Anterior cingulate cortex (tissue), 58 donors: ENCODE measurements around the gene PPP1CA.

Experiments
- DNase-seq, 58 donors: peaks; one replicate each; lab custom pipeline; 2025; lab: John Stamatoyannopoulos, UW

Gene PPP1CA

DNA sequence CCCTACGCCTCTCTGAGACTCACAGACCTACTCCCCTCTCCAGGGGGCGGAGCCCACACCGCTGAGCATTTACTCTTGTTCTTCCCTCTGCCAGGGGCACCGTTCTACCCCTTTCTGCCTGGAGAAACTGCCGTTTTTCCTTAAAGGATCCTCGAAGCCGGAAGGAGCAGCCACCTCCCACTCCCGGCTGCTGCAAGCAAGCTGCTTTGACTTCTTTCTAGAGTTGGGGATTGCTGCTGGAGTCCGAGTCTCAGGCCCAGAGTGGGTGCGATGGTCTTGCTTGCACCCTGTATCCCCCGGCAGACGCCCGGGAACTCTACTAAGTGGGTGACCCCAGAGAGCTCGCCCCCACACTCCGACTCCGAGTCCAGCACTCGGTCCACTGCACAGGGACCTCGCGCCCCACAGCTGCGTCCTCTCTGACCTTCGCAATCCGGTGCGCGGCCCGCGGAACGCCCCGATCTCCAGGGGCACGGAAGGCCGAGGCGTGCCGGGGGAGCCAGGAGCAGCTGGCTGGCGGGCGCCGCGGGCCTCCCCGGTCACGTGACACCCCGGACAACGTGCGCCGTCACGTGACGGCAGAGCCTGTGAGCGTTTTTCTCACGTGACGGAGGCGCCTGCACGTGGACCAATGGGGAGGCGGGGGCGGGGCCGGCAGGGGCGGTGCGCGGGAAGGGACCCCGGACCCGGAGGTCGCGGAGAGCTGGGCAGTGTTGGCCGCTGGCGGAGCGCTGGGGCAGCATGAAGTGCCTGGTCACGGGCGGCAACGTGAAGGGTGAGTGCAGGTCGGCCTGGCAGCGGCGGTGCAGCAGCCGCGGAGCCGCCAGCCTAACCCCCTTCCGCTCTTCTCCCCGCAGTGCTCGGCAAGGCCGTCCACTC, 10.1 kb downstream of the PPP1CA start, which contains the start of gene RAD9A:
RAD9A (plus strand) TSS at position 683 of the 879 bp plus-strand sequence; CDS start at position 742, 59 bp downstream.
- DNase-seq: peak; percentile 39 to 97 (median 90)

DNA sequence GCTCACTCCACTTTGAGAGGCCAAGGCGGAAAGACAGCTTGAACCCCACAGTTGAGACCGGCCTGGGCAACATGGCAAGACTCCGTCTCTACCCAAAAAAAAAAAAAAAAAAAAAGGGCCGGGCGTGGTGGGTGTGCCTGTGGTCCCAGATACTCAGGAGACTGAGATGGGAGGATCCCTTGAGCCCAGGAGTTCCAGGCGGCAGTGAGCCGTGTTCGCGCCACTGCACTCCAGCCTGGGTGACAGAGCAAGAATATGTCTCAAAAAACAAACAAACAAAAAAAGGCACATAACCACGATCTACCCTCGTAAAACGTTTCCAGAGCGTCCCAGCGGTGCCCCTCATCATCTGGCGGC, 10.7 kb downstream of the PPP1CA start:
- DNase-seq: no peak

DNA sequence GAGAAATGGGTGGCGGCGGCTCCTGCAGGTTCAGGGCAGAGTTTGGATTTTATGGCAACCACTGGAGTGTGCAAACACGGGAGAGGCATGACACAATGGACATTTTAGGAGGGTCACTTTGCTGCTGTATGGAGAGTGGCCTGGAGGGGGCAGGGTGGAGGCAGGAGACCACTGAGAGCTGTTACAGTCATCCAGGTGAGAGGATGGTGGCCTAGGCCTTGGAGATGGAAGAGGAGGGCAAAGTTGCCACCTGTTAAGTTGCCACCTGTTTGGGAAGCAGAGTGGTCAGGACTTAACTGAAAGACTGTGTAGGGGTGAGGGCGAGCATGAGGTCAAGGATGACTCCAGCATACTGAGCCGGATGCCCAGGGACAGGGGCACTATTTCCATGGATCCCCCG, 12.2 kb downstream of the PPP1CA start:
- peak in 1 of 58 donors; percentile 22 for DNase-seq

DNA sequence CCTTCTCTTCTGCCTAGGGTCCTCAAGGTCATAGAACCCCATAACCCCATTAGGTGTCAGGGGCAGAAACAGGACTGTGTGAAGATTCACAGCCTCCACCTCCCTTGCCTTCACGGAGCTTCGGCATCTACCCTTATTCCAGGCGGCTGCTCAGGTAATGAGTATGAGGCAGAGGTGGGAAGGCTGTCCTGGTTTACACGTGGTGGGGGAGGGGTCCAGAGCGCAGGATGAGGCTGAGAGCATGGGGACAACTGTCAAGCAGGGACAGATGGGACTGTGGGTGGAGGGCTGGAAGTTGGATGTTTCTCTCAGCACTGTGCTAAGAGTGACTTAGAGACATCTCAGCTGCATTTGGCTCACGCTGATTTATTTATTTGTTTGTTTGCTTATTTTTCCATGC, 14.1 kb downstream of the PPP1CA start:
- no peak for DNase-seq

DNA sequence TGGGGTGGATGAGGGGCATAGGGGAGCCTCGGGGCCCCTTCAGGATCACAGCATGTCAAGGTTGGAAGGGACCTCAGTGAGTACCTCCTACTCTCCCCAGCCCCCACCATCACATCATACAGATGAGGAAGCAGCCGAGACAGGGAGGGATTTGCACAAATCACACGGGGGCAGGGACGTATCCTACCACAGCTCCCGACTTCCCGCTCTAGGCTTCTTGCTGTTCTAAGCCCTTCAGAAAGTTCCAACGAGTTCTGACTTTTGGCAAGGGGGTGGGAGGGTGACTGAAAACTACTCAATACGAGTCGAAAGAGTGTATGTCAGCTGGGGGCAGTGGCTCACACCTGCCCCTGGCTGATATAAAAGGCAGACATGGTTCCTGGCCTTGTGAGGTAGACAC, 14.6 kb downstream of the PPP1CA start:
- no peak for DNase-seq

DNA sequence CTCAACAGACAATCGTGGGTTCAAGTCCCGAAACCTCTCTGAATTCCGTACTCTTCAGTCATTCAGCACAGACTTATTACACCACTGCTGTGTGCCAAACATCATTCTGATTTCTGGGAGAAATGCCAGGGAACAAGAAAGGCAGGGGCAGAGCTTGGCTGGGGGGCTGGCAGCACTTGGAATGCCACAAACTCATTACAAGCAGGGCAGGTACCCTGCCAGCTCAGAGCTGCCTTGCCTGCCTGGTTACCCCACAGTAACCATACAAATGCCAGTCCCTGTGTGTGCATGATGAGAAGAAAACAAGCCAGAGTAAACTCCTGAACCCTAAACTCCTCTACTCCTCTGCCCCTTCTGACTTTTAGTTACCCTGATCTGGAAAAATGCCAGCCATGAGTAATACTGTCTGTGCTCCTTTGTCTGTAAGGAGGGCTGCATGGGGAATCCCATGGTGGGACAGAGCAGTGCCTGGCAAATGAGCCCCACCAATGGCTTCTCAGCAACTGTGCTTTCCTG, 16.7 kb downstream of the PPP1CA start:
- peak in 42 of 58 donors; percentile 22 to 85 (median 52) for DNase-seq

DNA sequence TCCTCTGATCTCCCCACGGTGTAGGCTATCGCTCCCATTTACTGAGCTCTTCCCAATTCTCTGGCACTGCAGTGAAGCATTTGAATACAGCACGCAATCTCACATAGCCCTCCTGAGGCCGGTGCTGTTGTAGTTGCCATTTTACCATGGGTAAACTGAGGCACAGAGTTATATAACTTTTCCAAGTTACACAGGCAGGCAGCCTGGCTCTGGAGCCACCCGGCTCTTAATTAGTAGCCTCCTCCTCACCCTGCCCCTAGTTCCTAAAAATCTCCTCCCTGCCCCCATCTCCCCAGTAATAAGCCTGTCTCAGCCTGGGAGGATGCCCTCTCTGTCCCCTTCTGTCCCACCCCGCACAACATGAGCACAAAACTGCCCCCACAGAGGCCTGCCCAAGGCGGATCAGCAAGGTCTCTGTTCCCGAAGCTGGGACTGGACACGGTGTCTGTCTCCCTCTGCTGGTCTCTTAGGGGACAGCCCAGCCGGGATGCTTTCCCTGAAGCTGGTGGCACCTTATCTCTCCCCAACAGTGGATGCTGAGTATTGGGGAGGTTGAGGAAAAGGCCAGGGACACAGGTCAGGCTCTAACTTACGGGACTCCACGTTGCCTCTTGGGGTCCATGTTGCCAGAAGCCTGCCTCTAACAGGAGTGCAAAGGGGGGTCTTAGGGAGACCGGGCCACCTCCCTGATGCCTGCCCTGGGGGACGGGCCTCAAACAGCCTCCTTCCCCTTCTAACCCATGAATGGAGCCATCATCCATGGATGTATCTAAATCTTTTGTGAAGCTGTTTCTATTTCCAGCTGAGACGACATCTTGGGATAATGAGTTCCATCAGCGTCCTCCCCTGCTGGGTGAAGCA, 19.2 kb downstream of the PPP1CA start:
- peak in 55 of 58 donors; percentile 4 to 82 (median 63) for DNase-seq

DNA sequence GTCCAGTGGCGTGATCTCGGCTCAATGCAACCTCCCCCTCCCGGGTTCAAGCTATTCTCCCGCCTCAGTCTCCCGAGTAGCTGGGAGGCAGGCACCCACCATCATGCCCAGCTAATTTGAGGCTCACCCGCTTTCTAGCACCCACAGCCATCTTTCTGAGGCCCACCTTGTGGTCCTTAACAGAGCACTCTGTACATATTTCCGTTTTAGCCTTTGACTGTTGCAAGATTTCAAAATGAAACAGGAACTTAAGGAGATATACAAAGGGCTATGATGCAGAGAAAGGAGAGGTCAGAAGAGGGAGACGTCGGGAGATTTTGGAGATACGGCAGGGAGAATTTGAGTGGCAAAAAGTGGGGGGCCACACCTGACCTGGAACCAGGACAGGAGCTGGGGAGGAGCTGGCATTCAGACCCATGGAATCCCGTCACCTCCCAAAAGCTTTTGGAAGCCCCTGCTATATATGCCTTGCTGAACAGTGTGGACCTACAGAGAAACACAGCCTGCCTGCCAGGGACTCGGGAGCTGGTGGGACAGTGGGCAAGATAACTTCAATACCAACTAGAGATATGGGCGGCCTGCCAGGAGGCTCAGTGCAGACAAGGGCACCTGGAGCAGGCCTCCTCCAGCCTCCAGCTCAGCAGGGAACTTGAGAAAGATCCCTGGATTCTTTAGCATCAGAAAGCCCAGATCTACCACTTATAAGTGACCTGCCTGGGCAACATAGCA, 20.2 kb downstream of the PPP1CA start:
- no peak for DNase-seq

DNA sequence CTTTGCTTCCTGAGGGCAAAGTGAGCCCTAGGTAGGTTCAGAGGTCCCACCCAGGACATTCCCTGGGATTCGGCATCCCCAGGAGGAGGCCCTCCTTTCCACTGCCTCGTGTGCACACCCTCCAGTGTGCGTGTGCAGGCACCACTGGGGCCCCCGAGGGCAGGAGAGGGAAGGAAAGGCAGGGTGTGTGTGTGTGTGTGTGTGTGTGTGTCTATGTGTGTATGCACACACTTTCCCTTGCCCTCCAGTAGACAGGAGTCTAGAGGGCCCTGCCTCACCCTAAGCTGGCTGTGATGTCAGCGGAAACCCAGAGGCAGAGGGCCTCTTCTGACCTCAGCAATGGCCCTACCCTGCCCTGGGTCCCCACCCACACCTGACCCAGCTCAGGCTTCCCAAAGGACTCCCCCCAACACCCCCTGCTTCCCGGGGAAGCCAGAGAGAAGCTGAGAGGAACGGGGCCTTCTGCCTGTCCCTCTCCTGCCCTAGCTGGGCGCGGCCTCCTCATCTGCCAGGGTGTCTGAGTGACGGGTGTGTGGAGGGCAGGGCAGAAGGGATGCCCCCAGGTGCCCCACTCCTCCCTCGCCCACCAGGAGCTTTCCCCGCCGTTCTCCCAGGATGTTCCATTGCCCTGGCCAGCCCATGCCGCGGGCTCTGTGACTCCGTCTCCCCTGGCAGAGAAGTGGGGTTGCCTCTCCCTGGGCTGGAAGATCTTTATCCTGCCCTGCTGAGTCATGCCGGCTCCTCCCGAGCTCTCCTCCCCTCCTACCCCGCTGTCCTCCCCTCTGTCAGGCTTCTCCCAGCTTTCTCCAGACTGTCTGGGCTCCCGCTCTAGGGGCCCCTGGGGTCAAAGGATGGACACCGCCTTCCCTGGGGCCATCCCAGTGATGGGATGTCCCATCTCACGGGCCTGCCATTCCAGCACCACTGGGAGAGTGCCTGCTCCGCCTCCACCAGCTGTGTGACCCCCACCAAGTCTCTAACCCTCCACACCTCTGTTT, 22.3 kb downstream of the PPP1CA start:
- DNase-seq: no peak

DNA sequence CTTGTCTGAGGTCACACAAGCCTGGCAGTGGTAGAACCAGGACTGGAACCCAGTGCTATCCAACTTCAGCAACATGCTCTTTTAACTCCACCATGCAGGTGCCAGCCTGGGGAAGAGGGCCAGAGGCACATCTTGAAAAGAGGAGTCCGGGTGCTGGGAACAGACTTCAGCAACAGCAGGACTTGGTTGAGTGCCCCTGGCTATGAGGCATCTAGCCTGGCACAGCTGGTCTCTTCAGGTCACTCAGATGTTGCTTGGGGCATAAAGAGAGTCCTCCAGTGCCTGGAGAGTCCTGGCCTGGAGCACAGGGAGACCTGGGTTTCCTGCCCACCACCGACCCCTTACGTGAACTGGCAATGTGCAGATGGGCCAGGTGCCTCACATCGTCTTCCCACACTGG, 23.1 kb downstream of the PPP1CA start:
- no peak for DNase-seq

DNA sequence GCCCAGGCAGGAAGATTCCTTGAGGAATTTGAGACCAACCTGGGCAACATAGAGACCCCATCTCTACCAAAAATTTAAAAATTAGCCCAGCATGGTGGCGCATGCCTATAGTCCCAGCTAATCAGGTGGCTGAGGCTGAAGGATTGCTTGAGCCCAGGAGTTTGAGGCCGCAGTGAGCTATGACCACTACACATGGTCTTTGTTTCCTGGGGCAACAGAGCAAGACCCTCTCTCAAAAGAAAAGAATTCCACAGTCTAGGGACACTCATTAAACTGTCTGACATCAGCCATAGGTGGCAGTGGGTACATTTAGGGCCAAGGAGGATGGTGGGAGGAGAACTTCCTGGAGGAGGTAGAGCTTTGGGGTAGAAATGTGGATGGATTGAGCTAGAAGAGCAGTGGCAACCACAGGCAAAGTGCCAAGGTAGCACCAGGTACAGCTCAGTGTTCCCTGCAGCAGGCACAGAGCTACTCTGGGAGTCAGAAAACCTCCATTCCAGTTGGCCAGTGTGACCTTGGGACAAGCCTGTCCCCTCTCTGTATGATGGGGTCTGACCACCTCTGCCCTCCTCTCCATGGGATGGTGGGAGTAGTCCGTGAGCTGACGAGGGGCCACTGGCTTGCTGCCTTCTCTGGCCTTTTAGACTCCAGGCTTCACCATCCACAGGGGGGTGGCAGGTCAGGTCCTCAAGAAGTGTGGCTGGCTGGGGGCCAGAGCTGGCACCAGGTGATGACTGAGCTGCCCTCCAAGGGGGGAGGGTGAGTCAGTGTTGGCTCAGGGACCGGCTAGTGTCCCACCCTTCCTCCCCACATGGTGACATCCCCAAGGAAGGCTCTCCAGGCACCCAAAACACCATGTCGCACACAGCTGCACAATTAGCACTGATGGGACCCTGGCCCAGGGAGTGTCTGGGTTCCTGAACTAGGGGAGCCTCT, 24.5 kb downstream of the PPP1CA start:
- no peak for DNase-seq

DNA sequence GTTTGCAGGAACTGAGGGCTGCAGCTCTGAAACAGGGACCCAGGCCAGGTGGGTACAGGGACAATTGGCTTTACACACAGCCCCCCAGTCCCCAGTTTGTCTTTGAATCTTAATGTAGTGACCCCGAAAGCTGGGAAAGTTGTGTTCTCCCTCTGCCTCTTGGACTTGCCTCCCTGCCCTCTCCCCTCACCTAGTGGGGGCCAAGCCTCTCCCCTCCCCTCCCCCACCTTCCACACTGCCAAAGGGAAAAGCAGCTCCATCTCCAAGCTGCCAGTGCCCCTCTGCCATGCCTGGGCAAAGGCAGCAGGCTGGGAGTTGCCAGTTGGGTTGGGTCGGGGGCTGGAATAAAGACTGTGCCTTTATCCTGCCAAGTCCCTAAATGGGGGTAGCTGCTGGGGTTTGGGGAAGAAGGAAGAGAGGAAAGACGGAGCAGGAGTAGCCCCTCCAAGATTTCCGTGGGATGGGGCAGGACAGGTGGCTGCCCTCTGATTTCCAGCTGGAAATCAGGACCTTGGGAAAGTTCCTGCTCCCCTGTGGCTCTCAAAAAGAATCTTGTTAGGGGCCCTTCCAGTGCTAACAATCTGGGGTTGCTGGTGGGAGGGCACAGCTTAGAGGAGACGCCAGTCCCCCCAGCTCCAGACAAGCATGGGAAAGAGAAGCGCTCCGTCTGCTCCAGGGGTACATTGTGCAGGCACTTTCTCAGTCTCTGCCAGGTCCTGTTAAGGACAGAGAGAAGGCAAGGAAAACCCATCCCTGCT, 25.4 kb downstream of the PPP1CA start:
- no peak for DNase-seq

DNA sequence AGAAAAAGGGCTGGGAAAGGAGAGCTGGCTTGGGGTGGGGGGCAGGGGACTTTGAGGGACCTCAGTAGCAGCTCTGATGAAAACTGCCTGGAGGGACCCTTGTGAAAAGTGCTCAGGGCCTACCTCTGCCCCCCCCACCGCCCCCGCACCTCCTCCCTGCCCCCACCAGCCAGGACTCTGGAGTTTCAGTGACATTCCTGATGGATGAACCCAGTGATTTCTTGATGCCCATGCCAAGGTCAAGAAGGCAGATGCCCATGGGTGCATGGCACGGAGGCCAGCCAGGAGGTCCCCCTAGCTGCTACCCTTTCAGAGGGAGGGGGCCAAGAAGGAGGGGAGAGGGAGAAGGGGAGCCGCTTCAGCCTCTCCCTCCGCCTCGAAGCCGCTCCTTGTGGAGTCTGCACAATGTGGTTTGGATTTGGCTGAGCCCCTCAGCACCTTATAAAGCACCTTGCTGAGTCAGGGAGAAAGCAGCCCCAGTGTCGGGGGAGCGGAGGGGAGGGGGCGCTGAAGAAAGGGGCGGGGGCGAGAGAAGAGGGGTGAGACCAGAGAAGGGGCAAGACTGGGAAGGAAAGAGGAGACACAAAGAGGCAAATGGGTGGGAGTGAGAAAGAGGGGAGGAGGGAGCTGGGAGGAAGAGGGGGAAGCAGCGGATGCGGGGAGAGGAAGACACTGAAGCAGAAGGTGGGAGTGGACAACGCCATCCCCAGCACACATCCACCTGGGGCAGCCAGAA, 26.2 kb downstream of the PPP1CA start:
- no peak for DNase-seq

DNA sequence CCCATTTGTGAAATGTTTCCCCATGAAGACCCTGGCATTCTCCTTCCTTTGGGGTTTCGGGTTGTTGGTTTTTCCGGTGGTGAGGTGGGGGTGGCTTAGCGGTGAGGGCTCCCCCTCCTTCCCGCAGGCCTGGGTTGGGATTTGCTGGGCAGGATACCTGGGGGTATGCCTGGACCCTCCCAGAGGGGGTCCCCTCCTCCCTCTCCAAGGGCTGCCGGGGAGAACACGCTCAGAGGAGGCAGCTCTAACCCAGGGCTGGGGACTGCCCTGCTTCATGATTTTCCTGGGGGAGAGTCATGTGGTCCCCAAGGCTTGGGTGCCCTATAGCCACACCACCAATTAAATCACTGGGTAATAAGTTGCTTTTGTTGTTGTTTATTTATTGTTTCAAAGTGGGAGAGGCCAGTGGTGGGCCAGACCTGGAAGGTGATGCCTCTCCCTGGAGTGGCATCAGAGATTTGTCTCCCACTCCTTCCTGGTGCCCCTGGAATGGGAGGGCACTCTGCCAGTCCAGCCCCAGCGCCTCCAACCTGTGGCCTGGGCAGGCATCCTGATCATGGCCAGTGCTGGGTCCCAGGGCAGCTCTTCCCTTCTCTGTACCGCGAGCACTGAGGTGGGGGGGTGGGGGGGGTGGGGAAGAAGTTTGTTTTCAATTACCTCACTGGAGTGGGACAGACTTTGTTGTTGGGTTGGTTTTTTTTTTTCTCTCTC, 26.9 kb downstream of the PPP1CA start:
- DNase-seq: no peak

DNA sequence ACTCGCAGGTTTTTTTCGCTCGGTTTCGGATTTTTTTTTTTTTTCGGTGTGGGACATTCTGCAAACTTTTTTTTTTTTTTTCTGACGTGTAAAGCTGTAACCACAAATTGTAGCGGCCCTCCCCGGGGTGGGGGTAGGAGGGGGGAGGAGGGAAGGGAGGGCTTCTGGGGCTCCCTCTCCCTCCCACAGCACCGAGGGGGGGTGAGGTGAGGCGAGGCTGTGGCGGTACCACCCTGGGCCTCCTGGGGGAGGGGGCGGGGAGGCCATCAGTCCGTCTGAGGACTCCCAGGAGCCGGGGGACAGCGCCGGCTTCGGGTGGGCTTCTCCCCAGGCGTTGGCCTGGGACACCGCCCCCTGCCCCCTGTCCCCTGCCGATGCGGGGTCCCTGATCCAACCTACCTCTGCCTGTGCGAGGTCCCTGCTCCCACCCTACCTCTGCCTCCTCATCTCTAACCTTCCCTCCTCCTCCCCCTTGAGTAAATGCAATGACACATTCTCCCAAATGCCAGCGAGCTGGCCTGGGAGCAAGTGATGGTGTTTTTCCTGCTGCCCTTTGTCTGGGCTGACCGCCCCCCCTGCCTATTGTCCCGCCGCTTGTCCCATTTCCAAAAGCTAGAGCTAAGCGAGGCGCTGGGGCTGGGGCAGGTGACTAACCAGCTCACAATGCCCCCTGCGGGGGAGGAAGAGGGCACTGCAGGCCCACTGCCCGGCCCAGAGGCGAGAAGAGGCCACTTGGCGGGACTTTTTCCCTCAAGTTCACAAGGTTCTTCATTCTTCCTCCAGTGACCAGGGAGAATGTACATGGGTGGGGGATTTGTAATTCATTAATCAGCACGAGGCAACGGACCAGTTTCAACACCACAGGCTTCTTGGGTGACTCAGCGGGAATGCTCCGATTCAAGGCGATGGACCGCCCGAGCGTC, 27.7 kb downstream of the PPP1CA start:
- peak in 11 of 58 donors; percentile 16 to 69 (median 45) for DNase-seq
